ENCODE results near the gene CADPS2. TPM values are rescaled to one million over a fixed set of nuclear protein-coding genes. Genes with fewer than 3 reads are reported as not detected.
"Not testable (repeated sequence)": the region's sequence is repeated elsewhere in the genome, so short reads cannot be mapped to it uniquely, and the experiment has no call there.

Gene CADPS2
- total RNA-seq, 1 donor from 2014 or later: 9.8 TPM

GRCh38 chr7:122719010-122719578 lies 167.2 kb downstream of the CADPS2 start:
- DNase-seq (ENCODE audit: low spot score in 2 of 2) (no peak), FAIRE-seq (no peak)

- DNase-seq (ENCODE audit: low spot score in 2 of 2) (no peak), FAIRE-seq (no peak)
These were observed 168.7 kb downstream of the CADPS2 start for GRCh38 chr7:122717356-122718089.

GRCh38 chr7:122715183-122715582 lies 171.1 kb downstream of the CADPS2 start:
- no peak for FAIRE-seq
- DNase-seq (ENCODE audit: low spot score in 2 of 2): no peak

GRCh38 chr7:122710916-122711315 lies 175.3 kb downstream of the CADPS2 start:
- DNase-seq (ENCODE audit: low spot score in 2 of 2) (no peak), FAIRE-seq (no peak)

- FAIRE-seq: no peak
These were observed 176.2 kb downstream of the CADPS2 start for GRCh38 chr7:122709930-122710646.

GRCh38 chr7:122706836-122707235 lies 179.4 kb downstream of the CADPS2 start:
- DNase-seq (ENCODE audit: low spot score in 2 of 2) (no peak), FAIRE-seq (no peak)

More at GRCh38 chr7:122709930-122710646, 176.2 kb downstream of the CADPS2 start:
- no peak for DNase-seq (ENCODE audit: low spot score in 2 of 2)

- FAIRE-seq (no peak), DNase-seq (ENCODE audit: low spot score in 2 of 2) (no peak)
These were observed 183.3 kb downstream of the CADPS2 start, which contains the start of gene RNF148 for GRCh38 chr7:122702872-122703510. TSS of gene RNF148 (minus strand) at chr7:122702922. CDS start at chr7:122702750, 172 bp downstream.

- FAIRE-seq (no peak), DNase-seq (ENCODE audit: low spot score in 2 of 2) (no peak)
These were observed 187.2 kb downstream of the CADPS2 start, which contains the start of gene RNF133 for GRCh38 chr7:122699017-122699416. TSS of gene RNF133 (minus strand) at chr7:122699117. CDS start at chr7:122698918, 199 bp downstream.

- FAIRE-seq: no peak
These were observed 190.4 kb downstream of the CADPS2 start for GRCh38 chr7:122695816-122696215.

GRCh38 chr7:122694697-122695096 lies 191.6 kb downstream of the CADPS2 start:
- no peak for FAIRE-seq
- no peak for DNase-seq (ENCODE audit: low spot score in 2 of 2)

More at GRCh38 chr7:122695816-122696215, 190.4 kb downstream of the CADPS2 start:
- DNase-seq (ENCODE audit: low spot score in 2 of 2): no peak

GRCh38 chr7:122692769-122693309 lies 193.4 kb downstream of the CADPS2 start:
- FAIRE-seq: no peak
- DNase-seq (ENCODE audit: low spot score in 2 of 2): no peak

- no peak for DNase-seq (ENCODE audit: low spot score in 2 of 2)
- FAIRE-seq: no peak
These were observed 194.6 kb downstream of the CADPS2 start for GRCh38 chr7:122691569-122692235.

GRCh38 chr7:122689346-122690109 lies 196.7 kb downstream of the CADPS2 start:
- FAIRE-seq: no peak

GRCh38 chr7:122688400-122688998 lies 197.8 kb downstream of the CADPS2 start:
- FAIRE-seq: no peak

More at GRCh38 chr7:122689346-122690109, 196.7 kb downstream of the CADPS2 start:
- no peak for DNase-seq (ENCODE audit: low spot score in 2 of 2)

GRCh38 chr7:122686360-122686878 lies 199.8 kb downstream of the CADPS2 start:
- DNase-seq (ENCODE audit: low spot score in 2 of 2) (no peak), FAIRE-seq (no peak)

More at GRCh38 chr7:122688400-122688998, 197.8 kb downstream of the CADPS2 start:
- DNase-seq (ENCODE audit: low spot score in 2 of 2): no peak

- FAIRE-seq: no peak
- DNase-seq (ENCODE audit: low spot score in 2 of 2): no peak
These were observed 201.8 kb downstream of the CADPS2 start for GRCh38 chr7:122684504-122684903.

- no peak for DNase-seq (ENCODE audit: low spot score in 2 of 2)
- FAIRE-seq: no peak
These were observed 203.3 kb downstream of the CADPS2 start for GRCh38 chr7:122682815-122683550.

- FAIRE-seq; DNase-seq (ENCODE audit: low spot score in 2 of 2): not testable (repeated sequence)
These were observed 205.1 kb downstream of the CADPS2 start for GRCh38 chr7:122681186-122681585.

Data from frontal cortex (tissue), 4 donors.